Measurements from ENCODE around the gene CCDC30. TPM values are rescaled to one million over a fixed set of nuclear protein-coding genes. Genes with fewer than 3 reads are reported as not detected.

The CCDC30 gene
- total RNA-seq, 4 donors from 2014 or later = 20.1 to 56.7 (median 22.7) TPM

- TF ChIP-seq CTCF (IDR thresholded peaks at IDR 0.05) = no peak
- TF ChIP-seq POLR2A (IDR thresholded peaks at IDR 0.05) = no peak
- H3K27me3 ChIP-seq = no peaks in the 10 kb centered on the region
- no peak overlapping the region for H3K4me3 ChIP-seq (replicated peaks in 1 of 3)
- no peaks in the 10 kb centered on the region for H3K36me3 ChIP-seq
- no peaks in the 10 kb centered on the region for H3K4me1 ChIP-seq
- no peak for DNase-seq
- H3K9me3 ChIP-seq = no peaks in the 10 kb centered on the region
- intact Hi-C loops (cut with DNase I) = no loop called here
- H3K27ac ChIP-seq = no peak overlapping the region
- 97% methylated on average over 1 of the region's 1 CpG for WGBS, 2 donors
Observed at GRCh38 chr1:42557230-42557851, 94.3 kb downstream of the CCDC30 start.

GRCh38 chr1:42567038-42567437, 104.0 kb downstream of the CCDC30 start:
- H3K4me1 ChIP-seq = no peaks in the 10 kb centered on the region
- TF ChIP-seq CTCF (IDR thresholded peaks at IDR 0.05) (no peak), POLR2A (IDR thresholded peaks at IDR 0.05) (no peak)
- DNase-seq = no peak

GRCh38 chr1:42576935-42577334, 113.8 kb downstream of the CCDC30 start:
- no peaks in the 10 kb centered on the region for H3K27me3 ChIP-seq
- WGBS, 2 donors = 32 to 47% methylated on average over 1 of the region's 1 CpG
- intact Hi-C loops (cut with DNase I) = loop anchor here (5.0 kb wide), 1 partner anchor 180 kb away; no protein-coding TSS in a partner anchor

More at GRCh38 chr1:42567038-42567437, 104.0 kb downstream of the CCDC30 start:
- Histone ChIP-seq H3K27ac (no peak overlapping the region), H3K9me3 (no peaks in the 10 kb centered on the region), H3K36me3 (peaks cover 0 to 2% of the 10 kb centered on the region in 2 donors), H3K4me3 (replicated peaks in 1 of 3) (no peak overlapping the region), H3K27me3 (no peaks in the 10 kb centered on the region)
- intact Hi-C loops (cut with DNase I) = no loop called here

GRCh38 chr1:42586016-42586415, 122.9 kb downstream of the CCDC30 start:
- 73 to 90% methylated on average over 3 of the region's 3 CpGs for WGBS, 2 donors
- H3K27ac ChIP-seq = no peak overlapping the region
- intact Hi-C loops (cut with DNase I) = no loop called here

More at GRCh38 chr1:42576935-42577334, 113.8 kb downstream of the CCDC30 start:
- no peak for DNase-seq
- no peaks in the 10 kb centered on the region for H3K4me1 ChIP-seq
- no peaks in the 10 kb centered on the region for H3K9me3 ChIP-seq
- no peak overlapping the region for H3K4me3 ChIP-seq (replicated peaks in 1 of 3)
- no peak overlapping the region for H3K27ac ChIP-seq
- H3K36me3 ChIP-seq = peaks cover 0 to 4% of the 10 kb centered on the region in 2 donors
- no peak for TF ChIP-seq POLR2A (IDR thresholded peaks at IDR 0.05)
- TF ChIP-seq CTCF (IDR thresholded peaks at IDR 0.05) = no peak

More at GRCh38 chr1:42586016-42586415, 122.9 kb downstream of the CCDC30 start:
- no peak for DNase-seq
- Histone ChIP-seq H3K9me3 (no peaks in the 10 kb centered on the region), H3K4me1 (no peaks in the 10 kb centered on the region), H3K4me3 (replicated peaks in 1 of 3) (no peak overlapping the region), H3K36me3 (peaks cover 9 to 10% of the 10 kb centered on the region in 2 donors), H3K27me3 (no peaks in the 10 kb centered on the region)
- TF ChIP-seq CTCF (IDR thresholded peaks at IDR 0.05) (no peak), POLR2A (IDR thresholded peaks at IDR 0.05) (no peak)

Measured in thyroid gland (tissue), 4 donors.